H1 (cell line): ENCODE measurements around the gene RAD50. TPM values are rescaled to one million over a fixed set of nuclear protein-coding genes. Genes with fewer than 3 reads are reported as not detected.

ENCODE experiments used
- CEBPB ChIP-seq: IDR thresholded peaks from 2 replicates; pipeline ENCODE4 v1.6.1; 2012; ENCODE audit warnings: low read depth, low read length
- TBP ChIP-seq: IDR thresholded peaks from 2 replicates; pipeline ENCODE4 v1.6.1; 2011; ENCODE audit warnings: low read depth, low read length, improper control_type of control experiment
- polyA plus RNA-seq, 7 experiments: library from polyadenylated mRNA; depleted of rRNA in 3 of 7; stranded (reverse) in 5 of 7; unstranded in 2 of 7; fragments of >200 nt in 5 of 7; fragments of 200-250 nt in 2 of 7; gene quantifications; 1 replicate in 5 of 7; 2 replicates in 1 of 7; 4 replicates in 1 of 7; pipeline versions ENCODE4 v1.2.1 to v1.2.3, GENCODE V29; 2011 to 2013; ENCODE audit warnings: missing spikeins in 2 of 7, mixed read lengths in 2 of 7
- total RNA-seq: library from RNA; stranded (reverse); fragmentation: NEBNext Ultra II Directional; extraction: Animal tissue kit (Norgen Biotek cat#: 25700); gene quantifications from 2 replicates; pipeline ENCODE4 v1.2.1, GENCODE V29; 2021
- TF ChIP-seq, protein P1 (sequence below): fragments of 300-600 bp; sonication (generic); IDR thresholded peaks from 2 replicates; pipeline ENCODE4 v1.7.1; 2012; ENCODE audit warnings: low read length, moderate library complexity, mild to moderate bottlenecking, inconsistent platforms; ENCODE audit not compliant: insufficient replicate concordance
- TF ChIP-seq, protein P2 (sequence below): IDR thresholded peaks from 2 replicates; pipeline ENCODE4 v1.6.1; 2012; ENCODE audit warnings: low read length, inconsistent platforms

Gene RAD50
- total and polyA plus RNA-seq, 2 of the 8 experiments (the other 6 are each of a cell fraction or from before 2014, with no cell fraction given), result 10.1 to 39.4 TPM

DNA sequence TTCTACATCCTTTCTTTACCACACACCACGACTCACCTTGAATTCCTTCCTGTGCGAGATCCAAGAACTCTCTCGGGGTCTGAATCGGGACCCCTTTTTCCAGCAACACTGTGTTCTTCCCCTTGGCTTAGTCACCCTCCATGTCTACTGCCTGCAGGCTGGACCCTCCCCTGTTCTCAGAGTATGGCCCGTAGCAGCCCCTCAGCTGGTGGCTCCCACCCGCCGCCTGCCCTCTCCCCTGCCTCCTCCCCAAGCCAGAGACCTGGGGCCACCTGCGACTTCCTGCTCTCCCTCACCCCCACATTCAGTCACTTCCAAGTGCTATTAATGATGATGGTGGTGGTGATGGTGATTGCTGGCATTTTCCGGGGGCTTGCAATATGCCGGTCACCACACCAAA lies 110.5 kb downstream of the RAD50 start (continued):
- TF ChIP-seq, protein P1, sequence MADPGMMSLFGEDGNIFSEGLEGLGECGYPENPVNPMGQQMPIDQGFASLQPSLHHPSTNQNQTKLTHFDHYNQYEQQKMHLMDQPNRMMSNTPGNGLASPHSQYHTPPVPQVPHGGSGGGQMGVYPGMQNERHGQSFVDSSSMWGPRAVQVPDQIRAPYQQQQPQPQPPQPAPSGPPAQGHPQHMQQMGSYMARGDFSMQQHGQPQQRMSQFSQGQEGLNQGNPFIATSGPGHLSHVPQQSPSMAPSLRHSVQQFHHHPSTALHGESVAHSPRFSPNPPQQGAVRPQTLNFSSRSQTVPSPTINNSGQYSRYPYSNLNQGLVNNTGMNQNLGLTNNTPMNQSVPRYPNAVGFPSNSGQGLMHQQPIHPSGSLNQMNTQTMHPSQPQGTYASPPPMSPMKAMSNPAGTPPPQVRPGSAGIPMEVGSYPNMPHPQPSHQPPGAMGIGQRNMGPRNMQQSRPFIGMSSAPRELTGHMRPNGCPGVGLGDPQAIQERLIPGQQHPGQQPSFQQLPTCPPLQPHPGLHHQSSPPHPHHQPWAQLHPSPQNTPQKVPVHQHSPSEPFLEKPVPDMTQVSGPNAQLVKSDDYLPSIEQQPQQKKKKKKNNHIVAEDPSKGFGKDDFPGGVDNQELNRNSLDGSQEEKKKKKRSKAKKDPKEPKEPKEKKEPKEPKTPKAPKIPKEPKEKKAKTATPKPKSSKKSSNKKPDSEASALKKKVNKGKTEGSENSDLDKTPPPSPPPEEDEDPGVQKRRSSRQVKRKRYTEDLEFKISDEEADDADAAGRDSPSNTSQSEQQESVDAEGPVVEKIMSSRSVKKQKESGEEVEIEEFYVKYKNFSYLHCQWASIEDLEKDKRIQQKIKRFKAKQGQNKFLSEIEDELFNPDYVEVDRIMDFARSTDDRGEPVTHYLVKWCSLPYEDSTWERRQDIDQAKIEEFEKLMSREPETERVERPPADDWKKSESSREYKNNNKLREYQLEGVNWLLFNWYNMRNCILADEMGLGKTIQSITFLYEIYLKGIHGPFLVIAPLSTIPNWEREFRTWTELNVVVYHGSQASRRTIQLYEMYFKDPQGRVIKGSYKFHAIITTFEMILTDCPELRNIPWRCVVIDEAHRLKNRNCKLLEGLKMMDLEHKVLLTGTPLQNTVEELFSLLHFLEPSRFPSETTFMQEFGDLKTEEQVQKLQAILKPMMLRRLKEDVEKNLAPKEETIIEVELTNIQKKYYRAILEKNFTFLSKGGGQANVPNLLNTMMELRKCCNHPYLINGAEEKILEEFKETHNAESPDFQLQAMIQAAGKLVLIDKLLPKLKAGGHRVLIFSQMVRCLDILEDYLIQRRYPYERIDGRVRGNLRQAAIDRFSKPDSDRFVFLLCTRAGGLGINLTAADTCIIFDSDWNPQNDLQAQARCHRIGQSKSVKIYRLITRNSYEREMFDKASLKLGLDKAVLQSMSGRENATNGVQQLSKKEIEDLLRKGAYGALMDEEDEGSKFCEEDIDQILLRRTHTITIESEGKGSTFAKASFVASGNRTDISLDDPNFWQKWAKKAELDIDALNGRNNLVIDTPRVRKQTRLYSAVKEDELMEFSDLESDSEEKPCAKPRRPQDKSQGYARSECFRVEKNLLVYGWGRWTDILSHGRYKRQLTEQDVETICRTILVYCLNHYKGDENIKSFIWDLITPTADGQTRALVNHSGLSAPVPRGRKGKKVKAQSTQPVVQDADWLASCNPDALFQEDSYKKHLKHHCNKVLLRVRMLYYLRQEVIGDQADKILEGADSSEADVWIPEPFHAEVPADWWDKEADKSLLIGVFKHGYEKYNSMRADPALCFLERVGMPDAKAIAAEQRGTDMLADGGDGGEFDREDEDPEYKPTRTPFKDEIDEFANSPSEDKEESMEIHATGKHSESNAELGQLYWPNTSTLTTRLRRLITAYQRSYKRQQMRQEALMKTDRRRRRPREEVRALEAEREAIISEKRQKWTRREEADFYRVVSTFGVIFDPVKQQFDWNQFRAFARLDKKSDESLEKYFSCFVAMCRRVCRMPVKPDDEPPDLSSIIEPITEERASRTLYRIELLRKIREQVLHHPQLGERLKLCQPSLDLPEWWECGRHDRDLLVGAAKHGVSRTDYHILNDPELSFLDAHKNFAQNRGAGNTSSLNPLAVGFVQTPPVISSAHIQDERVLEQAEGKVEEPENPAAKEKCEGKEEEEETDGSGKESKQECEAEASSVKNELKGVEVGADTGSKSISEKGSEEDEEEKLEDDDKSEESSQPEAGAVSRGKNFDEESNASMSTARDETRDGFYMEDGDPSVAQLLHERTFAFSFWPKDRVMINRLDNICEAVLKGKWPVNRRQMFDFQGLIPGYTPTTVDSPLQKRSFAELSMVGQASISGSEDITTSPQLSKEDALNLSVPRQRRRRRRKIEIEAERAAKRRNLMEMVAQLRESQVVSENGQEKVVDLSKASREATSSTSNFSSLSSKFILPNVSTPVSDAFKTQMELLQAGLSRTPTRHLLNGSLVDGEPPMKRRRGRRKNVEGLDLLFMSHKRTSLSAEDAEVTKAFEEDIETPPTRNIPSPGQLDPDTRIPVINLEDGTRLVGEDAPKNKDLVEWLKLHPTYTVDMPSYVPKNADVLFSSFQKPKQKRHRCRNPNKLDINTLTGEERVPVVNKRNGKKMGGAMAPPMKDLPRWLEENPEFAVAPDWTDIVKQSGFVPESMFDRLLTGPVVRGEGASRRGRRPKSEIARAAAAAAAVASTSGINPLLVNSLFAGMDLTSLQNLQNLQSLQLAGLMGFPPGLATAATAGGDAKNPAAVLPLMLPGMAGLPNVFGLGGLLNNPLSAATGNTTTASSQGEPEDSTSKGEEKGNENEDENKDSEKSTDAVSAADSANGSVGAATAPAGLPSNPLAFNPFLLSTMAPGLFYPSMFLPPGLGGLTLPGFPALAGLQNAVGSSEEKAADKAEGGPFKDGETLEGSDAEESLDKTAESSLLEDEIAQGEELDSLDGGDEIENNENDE, result no peak
- no peak for TF ChIP-seq TBP
- TF ChIP-seq CEBPB, result no peak
- TF ChIP-seq, protein P2, sequence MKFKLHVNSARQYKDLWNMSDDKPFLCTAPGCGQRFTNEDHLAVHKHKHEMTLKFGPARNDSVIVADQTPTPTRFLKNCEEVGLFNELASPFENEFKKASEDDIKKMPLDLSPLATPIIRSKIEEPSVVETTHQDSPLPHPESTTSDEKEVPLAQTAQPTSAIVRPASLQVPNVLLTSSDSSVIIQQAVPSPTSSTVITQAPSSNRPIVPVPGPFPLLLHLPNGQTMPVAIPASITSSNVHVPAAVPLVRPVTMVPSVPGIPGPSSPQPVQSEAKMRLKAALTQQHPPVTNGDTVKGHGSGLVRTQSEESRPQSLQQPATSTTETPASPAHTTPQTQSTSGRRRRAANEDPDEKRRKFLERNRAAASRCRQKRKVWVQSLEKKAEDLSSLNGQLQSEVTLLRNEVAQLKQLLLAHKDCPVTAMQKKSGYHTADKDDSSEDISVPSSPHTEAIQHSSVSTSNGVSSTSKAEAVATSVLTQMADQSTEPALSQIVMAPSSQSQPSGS, result no peak
- TF ChIP-seq, all 59 proteins: peak for 0
